ENCODE data around the gene VOPP1. TPM values are rescaled to one million over a fixed set of nuclear protein-coding genes. Genes with fewer than 3 reads are reported as not detected.

VOPP1 gene
- total and polyA plus RNA-seq, 10 of the 15 experiments (the other 5 are each of a cell fraction or from before 2014, with no cell fraction given): 32.8 to 206 (median 129) TPM

GRCh38 chr7:55438085-55438756, 134.1 kb downstream of the VOPP1 start:
- FAIRE-seq (no peak), DNase-seq (ENCODE audit: low read depth, low spot score) (no peak), ATAC-seq (no peak)
- RAD21 ChIA-PET (ENCODE audit: unreplicated experiment): no interaction called here
- TF ChIP-seq NFXL1 (IDR thresholded peaks at IDR 0.05; ENCODE audit: borderline replicate concordance): no peak
- no peak for TF ChIP-seq IRF4 (IDR thresholded peaks at IDR 0.05; ENCODE audit: low read depth, low read length)
- TF ChIP-seq POLR2A (IDR thresholded peaks at IDR 0.05; ENCODE audit: low read depth, low read length): no peak
- TF ChIP-seq SMC3 (IDR thresholded peaks at IDR 0.05; ENCODE audit: borderline replicate concordance, low read length): no peak
- TF ChIP-seq RB1 (IDR thresholded peaks at IDR 0.05; ENCODE audit: borderline replicate concordance): no peak
- TF ChIP-seq FOXK2 (IDR thresholded peaks at IDR 0.05): no peak
- TF ChIP-seq PRDM15 (CRISPR knock-in tag; IDR thresholded peaks at IDR 0.05): no peak
- no peak for TF ChIP-seq TCF12 (IDR thresholded peaks at IDR 0.05; ENCODE audit: low read depth, low read length)
- no peak for TF ChIP-seq MAX (IDR thresholded peaks at IDR 0.05; ENCODE audit: low read depth, low read length)
- TF ChIP-seq NRF1 (conservative IDR thresholded peaks at IDR 0.05; ENCODE audit: low read depth, low read length): no peak
- TF ChIP-seq WRNIP1 (IDR thresholded peaks at IDR 0.05; ENCODE audit: borderline replicate concordance, low read depth, low read length): no peak
- no peak for TF ChIP-seq E2F8 (IDR thresholded peaks at IDR 0.05; ENCODE audit: low read depth, partially characterized antibody)
- no peak for TF ChIP-seq NFIC (IDR thresholded peaks at IDR 0.05; ENCODE audit: low read depth, low read length)
- H3K27ac ChIP-seq (ENCODE audit: control insufficient read depth, insufficient read depth): no peak overlapping the region
- no peak overlapping the region for H3K4me3 ChIP-seq
- H4K20me1 ChIP-seq (ENCODE audit: control insufficient read depth, insufficient read depth): no peaks in the 10 kb centered on the region
- SMC1A ChIA-PET (ENCODE audit: uncharacterized antibody, unreplicated experiment): no interaction called here
- no peak overlapping the region for H2AFZ ChIP-seq (ENCODE audit: control insufficient read depth, low read depth, low read length)
- intact Hi-C loops (cut with micrococcal nuclease; ENCODE audit: unreplicated experiment) (no loop called here), in situ Hi-C loops (cut with MboI) (loop anchor here (5.0 kb wide), 1 partner anchor 154 kb away; no protein-coding TSS in a partner anchor)
- H3K9ac ChIP-seq (ENCODE audit: control insufficient read depth, insufficient read depth, low read length): no peak overlapping the region
- CTCF ChIA-PET: no interaction called here
- 93% methylated on average over 13 of the region's 13 CpGs for WGBS (ENCODE audit: insufficient coverage, insufficient replicate concordance, low lambda C conversion rate, missing lambda C conversion rate)
- H3K36me3 ChIP-seq (ENCODE audit: control insufficient read depth in 2 of 2, insufficient read depth in 2 of 2, low read length in 1 of 2): 0 out of 4 replicates have a peak, but pooled peaks cover 0 to 1% of the 10 kb centered on the region in 2 experiments
- no peaks in the 10 kb centered on the region for H3K27me3 ChIP-seq (replicated peaks in 1 of 2; ENCODE audit: control insufficient read depth in 2 of 2, insufficient read depth in 2 of 2, low read length in 1 of 2)
- no peaks in the 10 kb centered on the region for H3K9me3 ChIP-seq (replicated peaks; ENCODE audit: control insufficient read depth, insufficient read depth, low read length)
- no peaks in the 10 kb centered on the region for H3K4me1 ChIP-seq (ENCODE audit: control insufficient read depth, insufficient read depth, low read length)
- no peaks in the 10 kb centered on the region for H3K79me2 ChIP-seq (ENCODE audit: control insufficient read depth, insufficient read depth, low read length)
- BruUV-seq (replicated peaks): no TSS peak
- POLR2A ChIA-PET: no interaction called here
- H3K4me2 ChIP-seq (ENCODE audit: control insufficient read depth, insufficient read depth): no peak overlapping the region
